Activated CD8-positive, alpha-beta memory T cell treated with anti-CD3 and anti-CD28 coated beads for 4 hours (primary cell): Measurements from ENCODE around the gene ZFP62.

Experiments used
- DNase-seq, 2 donors: peaks; one replicate each; pipeline ENCODE4 v3.0.0-alpha.2; 2020; ENCODE audit warnings: low read depth in 2 of 2

Gene ZFP62

GRCh38 chr5:180868960-180869359 lies 7.9 kb upstream of the ZFP62 start:
- DNase-seq: peak in 1 of 2 donors; percentile 28

GRCh38 chr5:180866985-180867384 lies 5.9 kb upstream of the ZFP62 start:
- DNase-seq: no peak

GRCh38 chr5:180865981-180866695 lies 5.1 kb upstream of the ZFP62 start:
- DNase-seq: no peak

GRCh38 chr5:180862645-180863044 lies 1.6 kb upstream of the ZFP62 start:
- no peak for DNase-seq

- DNase-seq: peak in 1 of 2 donors; percentile 27
Measured at GRCh38 chr5:180860273-180860886, 696 bp downstream of the ZFP62 start.

GRCh38 chr5:180858586-180858985 lies 2.5 kb downstream of the ZFP62 start:
- DNase-seq: no peak

GRCh38 chr5:180853848-180854176 lies 7.3 kb downstream of the ZFP62 start:
- no peak for DNase-seq

- DNase-seq: no peak
Measured at GRCh38 chr5:180853121-180853847, 7.8 kb downstream of the ZFP62 start.

GRCh38 chr5:180852495-180852894 lies 8.6 kb downstream of the ZFP62 start:
- no peak for DNase-seq

GRCh38 chr5:180850434-180851078 lies 10.5 kb downstream of the ZFP62 start:
- DNase-seq: no peak

GRCh38 chr5:180849827-180850226 lies 11.2 kb downstream of the ZFP62 start:
- DNase-seq: no peak

GRCh38 chr5:180848878-180849277 lies 12.2 kb downstream of the ZFP62 start:
- no peak for DNase-seq

GRCh38 chr5:180848265-180848664 lies 12.8 kb downstream of the ZFP62 start:
- no peak for DNase-seq

- DNase-seq: no peak
Measured at GRCh38 chr5:180847026-180847425, 14.1 kb downstream of the ZFP62 start.

- DNase-seq: no peak
Measured at GRCh38 chr5:180844858-180845257, 16.2 kb downstream of the ZFP62 start.

- no peak for DNase-seq
Measured at GRCh38 chr5:180844432-180844831, 16.6 kb downstream of the ZFP62 start.

GRCh38 chr5:180839935-180840334 lies 21.1 kb downstream of the ZFP62 start:
- DNase-seq: no peak

GRCh38 chr5:180839227-180839626 lies 21.8 kb downstream of the ZFP62 start:
- DNase-seq: no peak

GRCh38 chr5:180837478-180837877 lies 23.6 kb downstream of the ZFP62 start:
- DNase-seq: no peak

- DNase-seq: no peak
Measured at GRCh38 chr5:180832638-180833068, 28.4 kb downstream of the ZFP62 start.

- peak; percentile 51 to 60 for DNase-seq
Measured at GRCh38 chr5:180831139-180832093, 29.7 kb downstream of the ZFP62 start.
